ENCODE measurements around the gene DMKN. TPM values are rescaled to one million over a fixed set of nuclear protein-coding genes. Genes with fewer than 3 reads are reported as not detected.

The DMKN gene
- total RNA-seq, 1 donor from 2014 or later, result not detected

- no peak overlapping the region for H3K9ac ChIP-seq (ENCODE audit: low read depth in 1 of 3, low read length in 3 of 3)
- H3K4me3 ChIP-seq (ENCODE audit: low read length in 3 of 3), result no peak overlapping the region
- peaks cover 8 to 12% (median 8%) of the 10 kb centered on the region in 3 donors for H3K4me1 ChIP-seq (ENCODE audit: control insufficient read depth in 3 of 3, insufficient read depth in 3 of 3, low read length in 3 of 3)
Measured at GRCh38 chr19:35540356-35540927, 27.0 kb upstream of the DMKN start.

GRCh38 chr19:35539850-35540249, 26.4 kb upstream of the DMKN start:
- Histone ChIP-seq H3K9me3 (ENCODE audit: control insufficient read depth in 3 of 3, low read length in 3 of 3) (no peaks in the 10 kb centered on the region), H3K27ac (ENCODE audit: low read depth, low read length) (no peak overlapping the region)

More at GRCh38 chr19:35540356-35540927, 27.0 kb upstream of the DMKN start:
- Histone ChIP-seq H3K9me3 (ENCODE audit: control insufficient read depth in 3 of 3, low read length in 3 of 3) (no peaks in the 10 kb centered on the region), H3K36me3 (ENCODE audit: control insufficient read depth in 3 of 3, insufficient read depth in 3 of 3, low read length in 3 of 3) (peaks cover 0 to 4% (median 0%) of the 10 kb centered on the region in 3 donors), H3K27ac (ENCODE audit: low read depth, low read length) (no peak overlapping the region), H3K27me3 (ENCODE audit: control insufficient read depth in 3 of 3, insufficient read depth in 3 of 3, low read length in 3 of 3) (peaks cover 4 to 10% (median 6%) of the 10 kb centered on the region in 3 donors)

GRCh38 chr19:35539314-35539713, 25.9 kb upstream of the DMKN start:
- H3K4me3 ChIP-seq (ENCODE audit: low read length in 3 of 3), result no peak overlapping the region
- H3K27me3 ChIP-seq (ENCODE audit: control insufficient read depth in 3 of 3, insufficient read depth in 3 of 3, low read length in 3 of 3), result peaks cover 4 to 18% (median 13%) of the 10 kb centered on the region in 3 donors
- H3K36me3 ChIP-seq (ENCODE audit: control insufficient read depth in 3 of 3, insufficient read depth in 3 of 3, low read length in 3 of 3), result peaks cover 0 to 4% (median 0%) of the 10 kb centered on the region in 3 donors
- H3K9ac ChIP-seq (ENCODE audit: low read depth in 1 of 3, low read length in 3 of 3), result no peak overlapping the region
- H3K9me3 ChIP-seq (ENCODE audit: control insufficient read depth in 3 of 3, low read length in 3 of 3), result no peaks in the 10 kb centered on the region
- no peak overlapping the region for H3K27ac ChIP-seq (ENCODE audit: low read depth, low read length)
- H3K4me1 ChIP-seq (ENCODE audit: control insufficient read depth in 3 of 3, insufficient read depth in 3 of 3, low read length in 3 of 3), result peaks cover 2% of the 10 kb centered on the region in 3 donors

More at GRCh38 chr19:35539850-35540249, 26.4 kb upstream of the DMKN start:
- Histone ChIP-seq H3K36me3 (ENCODE audit: control insufficient read depth in 3 of 3, insufficient read depth in 3 of 3, low read length in 3 of 3) (peaks cover 0 to 4% (median 0%) of the 10 kb centered on the region in 3 donors), H3K4me3 (ENCODE audit: low read length in 3 of 3) (no peak overlapping the region), H3K27me3 (ENCODE audit: control insufficient read depth in 3 of 3, insufficient read depth in 3 of 3, low read length in 3 of 3) (peaks cover 4 to 13% (median 9%) of the 10 kb centered on the region in 3 donors), H3K9ac (ENCODE audit: low read depth in 1 of 3, low read length in 3 of 3) (no peak overlapping the region), H3K4me1 (ENCODE audit: control insufficient read depth in 3 of 3, insufficient read depth in 3 of 3, low read length in 3 of 3) (peaks cover 7 to 8% (median 8%) of the 10 kb centered on the region in 3 donors)

- Histone ChIP-seq H3K9me3 (ENCODE audit: control insufficient read depth in 3 of 3, low read length in 3 of 3) (no peaks in the 10 kb centered on the region), H3K4me3 (ENCODE audit: low read length in 3 of 3) (no peak overlapping the region), H3K4me1 (ENCODE audit: control insufficient read depth in 3 of 3, insufficient read depth in 3 of 3, low read length in 3 of 3) (peaks cover 0 to 5% (median 0%) of the 10 kb centered on the region in 3 donors), H3K9ac (ENCODE audit: low read depth in 1 of 3, low read length in 3 of 3) (no peak overlapping the region), H3K27me3 (ENCODE audit: control insufficient read depth in 3 of 3, insufficient read depth in 3 of 3, low read length in 3 of 3) (peaks cover 23 to 52% (median 49%) of the 10 kb centered on the region in 3 donors), H3K36me3 (ENCODE audit: control insufficient read depth in 3 of 3, insufficient read depth in 3 of 3, low read length in 3 of 3) (no peaks in the 10 kb centered on the region), H3K27ac (ENCODE audit: low read depth, low read length) (no peak overlapping the region)
Measured at GRCh38 chr19:35534803-35535480, 21.5 kb upstream of the DMKN start.

GRCh38 chr19:35533822-35534392, 20.5 kb upstream of the DMKN start:
- H3K9me3 ChIP-seq (ENCODE audit: control insufficient read depth in 3 of 3, low read length in 3 of 3), result no peaks in the 10 kb centered on the region
- H3K27me3 ChIP-seq (ENCODE audit: control insufficient read depth in 3 of 3, insufficient read depth in 3 of 3, low read length in 3 of 3), result peaks cover 31 to 62% (median 58%) of the 10 kb centered on the region in 3 donors

GRCh38 chr19:35533201-35533821, 19.9 kb upstream of the DMKN start, which contains the start of gene GAPDHS:
GAPDHS (plus strand) TSS chr19:35533456; CDS start chr19:35533528, 72 bp downstream.
- Histone ChIP-seq H3K27ac (ENCODE audit: low read depth, low read length) (no peak within 1 kb of the TSS), H3K9me3 (ENCODE audit: control insufficient read depth in 3 of 3, low read length in 3 of 3) (no peaks in the 10 kb centered on the region), H3K4me1 (ENCODE audit: control insufficient read depth in 3 of 3, insufficient read depth in 3 of 3, low read length in 3 of 3) (peaks cover 0 to 5% (median 0%) of the 10 kb centered on the region in 3 donors), H3K27me3 (ENCODE audit: control insufficient read depth in 3 of 3, insufficient read depth in 3 of 3, low read length in 3 of 3) (peaks cover 37 to 68% (median 63%) of the 10 kb centered on the region in 3 donors), H3K36me3 (ENCODE audit: control insufficient read depth in 3 of 3, insufficient read depth in 3 of 3, low read length in 3 of 3) (no peaks in the 10 kb centered on the region), H3K9ac (ENCODE audit: low read depth in 1 of 3, low read length in 3 of 3) (no peak within 1 kb of the TSS), H3K4me3 (ENCODE audit: low read length in 3 of 3) (no peak within 1 kb of the TSS)

More at GRCh38 chr19:35533822-35534392, 20.5 kb upstream of the DMKN start:
- Histone ChIP-seq H3K9ac (ENCODE audit: low read depth in 1 of 3, low read length in 3 of 3) (no peak overlapping the region), H3K4me1 (ENCODE audit: control insufficient read depth in 3 of 3, insufficient read depth in 3 of 3, low read length in 3 of 3) (peaks cover 0 to 5% (median 0%) of the 10 kb centered on the region in 3 donors), H3K4me3 (ENCODE audit: low read length in 3 of 3) (no peak overlapping the region), H3K36me3 (ENCODE audit: control insufficient read depth in 3 of 3, insufficient read depth in 3 of 3, low read length in 3 of 3) (no peaks in the 10 kb centered on the region), H3K27ac (ENCODE audit: low read depth, low read length) (no peak overlapping the region)

- Histone ChIP-seq H3K4me1 (ENCODE audit: control insufficient read depth in 3 of 3, insufficient read depth in 3 of 3, low read length in 3 of 3) (peaks cover 0 to 5% (median 0%) of the 10 kb centered on the region in 3 donors), H3K27me3 (ENCODE audit: control insufficient read depth in 3 of 3, insufficient read depth in 3 of 3, low read length in 3 of 3) (peaks cover 44 to 70% (median 66%) of the 10 kb centered on the region in 3 donors), H3K9me3 (ENCODE audit: control insufficient read depth in 3 of 3, low read length in 3 of 3) (no peaks in the 10 kb centered on the region), H3K9ac (ENCODE audit: low read depth in 1 of 3, low read length in 3 of 3) (no peak overlapping the region), H3K36me3 (ENCODE audit: control insufficient read depth in 3 of 3, insufficient read depth in 3 of 3, low read length in 3 of 3) (no peaks in the 10 kb centered on the region), H3K27ac (ENCODE audit: low read depth, low read length) (no peak overlapping the region), H3K4me3 (ENCODE audit: low read length in 3 of 3) (no peak overlapping the region)
Measured at GRCh38 chr19:35531291-35531690, 17.8 kb upstream of the DMKN start.

GRCh38 chr19:35529241-35530218, 16.1 kb upstream of the DMKN start:
- peaks cover 44 to 72% (median 69%) of the 10 kb centered on the region in 3 donors for H3K27me3 ChIP-seq (ENCODE audit: control insufficient read depth in 3 of 3, insufficient read depth in 3 of 3, low read length in 3 of 3)
- H3K36me3 ChIP-seq (ENCODE audit: control insufficient read depth in 3 of 3, insufficient read depth in 3 of 3, low read length in 3 of 3), result no peaks in the 10 kb centered on the region
- no peaks in the 10 kb centered on the region for H3K9me3 ChIP-seq (ENCODE audit: control insufficient read depth in 3 of 3, low read length in 3 of 3)
- no peak overlapping the region for H3K4me3 ChIP-seq (ENCODE audit: low read length in 3 of 3)
- peaks cover 0 to 5% (median 0%) of the 10 kb centered on the region in 3 donors for H3K4me1 ChIP-seq (ENCODE audit: control insufficient read depth in 3 of 3, insufficient read depth in 3 of 3, low read length in 3 of 3)
- H3K9ac ChIP-seq (ENCODE audit: low read depth in 1 of 3, low read length in 3 of 3), result no peak overlapping the region
- H3K27ac ChIP-seq (ENCODE audit: low read depth, low read length), result no peak overlapping the region

Measured in skeletal muscle tissue (tissue), 4 donors.